Neural cell (in vitro differentiated cells): ENCODE results near the gene WTAP. TPM values are rescaled to one million over a fixed set of nuclear protein-coding genes. Genes with fewer than 3 reads are reported as not detected.

Experiments
- H2AFZ ChIP-seq: fragments of 200-600, 300-800 bp; sonication (generic), shearing (Covaris generic); 2 replicates; pipeline ENCODE4 v1.6.0; 2014; ENCODE audit warnings: low read depth, mild to moderate bottlenecking, antibody characterized with exemption, low read length, moderate library complexity
- H3F3A ChIP-seq: fragments of 200-600 bp; shearing (Covaris generic); 2 replicates; pipeline ENCODE4 v1.6.1; 2016; ENCODE audit warnings: mild to moderate bottlenecking, moderate library complexity, mixed read lengths, antibody characterized with exemption, low read length; ENCODE audit not compliant: insufficient read depth, poor library complexity, severe bottlenecking
- H3K27ac ChIP-seq: fragments of 200-600, 300-800 bp; sonication (generic), shearing (Covaris generic); 2 replicates; pipeline ENCODE4 v1.5.1; 2014; ENCODE audit warnings: mild to moderate bottlenecking, low read length, moderate library complexity
- H3K27me3 ChIP-seq: fragments of 300-800, 200-600 bp; sonication (generic), shearing (Covaris generic); 2 replicates; pipeline ENCODE4 v1.6.0; 2014; ENCODE audit warnings: mild to moderate bottlenecking, low read depth, low read length, moderate library complexity; ENCODE audit not compliant: insufficient read depth
- H3K36me3 ChIP-seq: fragments of 300-800, 200-600 bp; sonication (generic), shearing (Covaris generic); 2 replicates; pipeline ENCODE4 v1.5.1; 2014; ENCODE audit warnings: mild to moderate bottlenecking, antibody characterized with exemption, low read length, moderate library complexity; ENCODE audit not compliant: insufficient read depth
- H3K4me2 ChIP-seq: fragments of 300-800, 200-600 bp; sonication (generic), shearing (Covaris generic); 2 replicates; pipeline ENCODE4 v1.6.0; 2014; ENCODE audit warnings: mild to moderate bottlenecking, low read length
- H3K4me3 ChIP-seq: fragments of 300-800, 200-600 bp; sonication (generic), shearing (Covaris generic); 2 replicates; pipeline ENCODE4 v1.5.1; 2014; ENCODE audit warnings: mild to moderate bottlenecking, low read length, moderate library complexity
- H3K79me2 ChIP-seq: fragments of 200-600 bp; shearing (Covaris generic); replicated peaks from 2 replicates; pipeline ENCODE4 v1.6.0; 2014; ENCODE audit warnings: mild to moderate bottlenecking, low read length, moderate library complexity; ENCODE audit not compliant: insufficient read depth
- H3K9ac ChIP-seq: fragments of 300-800, 200-600 bp; sonication (generic), shearing (Covaris generic); 2 replicates; pipeline ENCODE4 v1.6.1; 2016; ENCODE audit warnings: mild to moderate bottlenecking, low read length, mixed read lengths
- H3K9me2 ChIP-seq: fragments of 200-600 bp; shearing (Covaris generic); 2 replicates; pipeline ENCODE4 v1.6.1; 2016; ENCODE audit warnings: mild to moderate bottlenecking, low read length, mixed read lengths; ENCODE audit not compliant: insufficient read depth
- H3K9me3 ChIP-seq: fragments of 200-600, 300-800 bp; sonication (generic), shearing (Covaris generic); 2 replicates; pipeline ENCODE4 v1.6.1; 2016; ENCODE audit warnings: mild to moderate bottlenecking, mixed run types, low read length, moderate library complexity, mixed read lengths
- H4K20me1 ChIP-seq: fragments of 200-600 bp; shearing (Covaris generic); 2 replicates; pipeline ENCODE4 v1.6.1; 2016; ENCODE audit warnings: mild to moderate bottlenecking, mixed run types; ENCODE audit not compliant: insufficient read depth
- EP300 ChIP-seq: fragments of 450-650 bp; conservative IDR thresholded peaks from 2 replicates; pipeline ENCODE4 v1.6.1; 2014; ENCODE audit warnings: antibody characterized with exemption, mild to moderate bottlenecking, moderate library complexity; ENCODE audit not compliant: poor library complexity, severe bottlenecking
- EZH2 ChIP-seq: fragments of 200-600, 300-800 bp; shearing (Covaris generic), sonication (generic); IDR thresholded peaks from 2 replicates; pipeline ENCODE4 v1.6.1; 2014; ENCODE audit warnings: antibody characterized with exemption, low read length, borderline replicate concordance, mild to moderate bottlenecking; ENCODE audit not compliant: insufficient read depth, poor library complexity, severe bottlenecking
- MXI1 ChIP-seq: fragments of 450-650 bp; conservative IDR thresholded peaks from 2 replicates; pipeline ENCODE4 v1.6.1; 2014; ENCODE audit warnings: antibody characterized with exemption, mild to moderate bottlenecking; ENCODE audit not compliant: poor library complexity, severe bottlenecking
- POLR2AphosphoS5 ChIP-seq: IDR thresholded peaks from 2 replicates; pipeline ENCODE4 v1.6.1; 2012
- RAD21 ChIP-seq: fragments of 450-650 bp; conservative IDR thresholded peaks from 2 replicates; pipeline ENCODE4 v1.6.1; 2014; ENCODE audit warnings: antibody characterized with exemption, mild to moderate bottlenecking, moderate library complexity
- SMC3 ChIP-seq: fragments of 450-650 bp; conservative IDR thresholded peaks from 2 replicates; pipeline ENCODE4 v1.6.1; 2014; ENCODE audit warnings: antibody characterized with exemption, mild to moderate bottlenecking, moderate library complexity; ENCODE audit not compliant: poor library complexity
- TAF1 ChIP-seq: IDR thresholded peaks from 2 replicates; pipeline ENCODE4 v1.6.1; 2012; ENCODE audit warnings: low read depth
- polyA plus RNA-seq: library from polyadenylated mRNA; depleted of rRNA; stranded (reverse); fragments of >200 nt; gene quantifications from 2 replicates; pipeline ENCODE4 v1.2.3, GENCODE V29; 2014
- TF ChIP-seq, protein P1 (sequence below): IDR thresholded peaks from 2 replicates; pipeline ENCODE4 v1.6.1; 2012; ENCODE audit warnings: borderline replicate concordance
- TF ChIP-seq, protein P2 (sequence below): fragments of 450-650 bp; IDR thresholded peaks from 2 replicates; pipeline ENCODE4 v1.5.1; 2014; ENCODE audit warnings: antibody characterized with exemption, mild to moderate bottlenecking, moderate library complexity; ENCODE audit not compliant: poor library complexity, severe bottlenecking

Gene WTAP
- polyA plus RNA-seq, 1 donor from 2014 or later, result 94.1 TPM

DNA sequence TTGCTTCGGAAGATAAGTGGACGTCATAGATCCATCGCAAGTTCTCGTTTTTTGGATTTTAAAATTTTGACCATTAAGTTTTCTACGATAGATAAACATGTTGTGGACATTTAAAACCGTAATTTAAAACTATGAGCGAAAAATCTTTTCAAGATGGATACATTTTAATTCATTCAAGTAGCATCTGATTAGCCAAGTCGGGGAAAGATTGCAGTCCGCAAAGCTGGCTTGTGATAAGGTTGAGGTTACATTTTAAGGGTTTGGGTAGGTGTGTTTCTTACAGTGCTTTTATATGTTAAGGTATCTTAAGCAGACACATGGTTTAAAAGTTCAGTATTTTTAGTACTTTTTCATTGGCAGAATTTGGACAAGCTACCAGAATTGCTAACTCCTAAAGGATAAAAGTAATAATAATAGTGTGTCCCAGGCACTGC lies 1.2 kb downstream of the WTAP start:
- Histone ChIP-seq H3K9ac (peak overlapping the region; percentile 98), H3F3A (peaks cover 6% of the 10 kb centered on the region), H3K4me3 (peak overlapping the region; percentile 96), H3K4me2 (peak overlapping the region; percentile 90), H3K36me3 (no peaks in the 10 kb centered on the region), H3K9me2 (no peaks in the 10 kb centered on the region), H3K27me3 (no peaks in the 10 kb centered on the region), H3K79me2 (peaks cover 79% of the 10 kb centered on the region), H3K9me3 (no peaks in the 10 kb centered on the region), H2AFZ (no peak overlapping the region), H3K27ac (peak overlapping the region; percentile 99), H4K20me1 (peaks cover 15% of the 10 kb centered on the region)
- no peak for TF ChIP-seq RAD21
- no peak for TF ChIP-seq EP300
- TF ChIP-seq POLR2AphosphoS5, result no peak
- no peak for TF ChIP-seq TAF1
- TF ChIP-seq SMC3, result no peak
- TF ChIP-seq, protein P1, sequence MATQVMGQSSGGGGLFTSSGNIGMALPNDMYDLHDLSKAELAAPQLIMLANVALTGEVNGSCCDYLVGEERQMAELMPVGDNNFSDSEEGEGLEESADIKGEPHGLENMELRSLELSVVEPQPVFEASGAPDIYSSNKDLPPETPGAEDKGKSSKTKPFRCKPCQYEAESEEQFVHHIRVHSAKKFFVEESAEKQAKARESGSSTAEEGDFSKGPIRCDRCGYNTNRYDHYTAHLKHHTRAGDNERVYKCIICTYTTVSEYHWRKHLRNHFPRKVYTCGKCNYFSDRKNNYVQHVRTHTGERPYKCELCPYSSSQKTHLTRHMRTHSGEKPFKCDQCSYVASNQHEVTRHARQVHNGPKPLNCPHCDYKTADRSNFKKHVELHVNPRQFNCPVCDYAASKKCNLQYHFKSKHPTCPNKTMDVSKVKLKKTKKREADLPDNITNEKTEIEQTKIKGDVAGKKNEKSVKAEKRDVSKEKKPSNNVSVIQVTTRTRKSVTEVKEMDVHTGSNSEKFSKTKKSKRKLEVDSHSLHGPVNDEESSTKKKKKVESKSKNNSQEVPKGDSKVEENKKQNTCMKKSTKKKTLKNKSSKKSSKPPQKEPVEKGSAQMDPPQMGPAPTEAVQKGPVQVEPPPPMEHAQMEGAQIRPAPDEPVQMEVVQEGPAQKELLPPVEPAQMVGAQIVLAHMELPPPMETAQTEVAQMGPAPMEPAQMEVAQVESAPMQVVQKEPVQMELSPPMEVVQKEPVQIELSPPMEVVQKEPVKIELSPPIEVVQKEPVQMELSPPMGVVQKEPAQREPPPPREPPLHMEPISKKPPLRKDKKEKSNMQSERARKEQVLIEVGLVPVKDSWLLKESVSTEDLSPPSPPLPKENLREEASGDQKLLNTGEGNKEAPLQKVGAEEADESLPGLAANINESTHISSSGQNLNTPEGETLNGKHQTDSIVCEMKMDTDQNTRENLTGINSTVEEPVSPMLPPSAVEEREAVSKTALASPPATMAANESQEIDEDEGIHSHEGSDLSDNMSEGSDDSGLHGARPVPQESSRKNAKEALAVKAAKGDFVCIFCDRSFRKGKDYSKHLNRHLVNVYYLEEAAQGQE, result no peak
- TF ChIP-seq, protein P2, sequence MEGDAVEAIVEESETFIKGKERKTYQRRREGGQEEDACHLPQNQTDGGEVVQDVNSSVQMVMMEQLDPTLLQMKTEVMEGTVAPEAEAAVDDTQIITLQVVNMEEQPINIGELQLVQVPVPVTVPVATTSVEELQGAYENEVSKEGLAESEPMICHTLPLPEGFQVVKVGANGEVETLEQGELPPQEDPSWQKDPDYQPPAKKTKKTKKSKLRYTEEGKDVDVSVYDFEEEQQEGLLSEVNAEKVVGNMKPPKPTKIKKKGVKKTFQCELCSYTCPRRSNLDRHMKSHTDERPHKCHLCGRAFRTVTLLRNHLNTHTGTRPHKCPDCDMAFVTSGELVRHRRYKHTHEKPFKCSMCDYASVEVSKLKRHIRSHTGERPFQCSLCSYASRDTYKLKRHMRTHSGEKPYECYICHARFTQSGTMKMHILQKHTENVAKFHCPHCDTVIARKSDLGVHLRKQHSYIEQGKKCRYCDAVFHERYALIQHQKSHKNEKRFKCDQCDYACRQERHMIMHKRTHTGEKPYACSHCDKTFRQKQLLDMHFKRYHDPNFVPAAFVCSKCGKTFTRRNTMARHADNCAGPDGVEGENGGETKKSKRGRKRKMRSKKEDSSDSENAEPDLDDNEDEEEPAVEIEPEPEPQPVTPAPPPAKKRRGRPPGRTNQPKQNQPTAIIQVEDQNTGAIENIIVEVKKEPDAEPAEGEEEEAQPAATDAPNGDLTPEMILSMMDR, result no peak
- TF ChIP-seq EZH2, result no peak
- TF ChIP-seq MXI1, result no peak

DNA sequence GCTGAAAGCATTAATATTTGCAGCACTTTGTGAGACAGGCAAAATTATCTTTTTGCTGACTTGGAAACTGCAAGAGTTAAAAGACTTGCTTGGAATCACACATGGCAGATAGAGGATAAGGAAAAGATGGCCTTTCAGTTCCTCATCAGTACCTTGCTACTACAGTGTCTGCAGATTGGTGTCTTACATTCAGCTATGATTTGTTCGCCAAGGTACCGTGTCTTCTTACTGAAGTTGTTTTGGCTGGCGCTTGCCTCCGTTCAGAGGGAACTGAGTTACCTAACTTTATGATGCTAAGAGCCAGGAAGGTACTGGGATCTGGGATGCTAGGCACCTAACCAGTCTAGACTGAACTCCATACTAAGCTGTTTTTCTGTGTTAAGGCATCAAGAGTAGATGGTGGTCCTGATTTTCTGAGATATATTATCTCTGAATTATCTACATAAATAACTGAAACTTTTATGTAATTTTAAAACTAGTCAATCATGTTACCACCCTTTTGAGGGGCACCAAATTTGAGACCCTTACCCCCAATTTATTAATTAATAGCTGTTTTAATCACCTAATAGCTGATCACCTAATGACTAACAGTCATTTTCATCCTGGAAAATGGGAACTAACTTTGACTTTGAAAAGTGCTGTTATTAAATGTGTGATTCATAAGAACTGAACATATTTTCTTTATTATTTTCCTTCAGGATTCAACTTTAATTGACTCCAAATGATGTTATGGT lies 2.5 kb downstream of the WTAP start:
- no peaks in the 10 kb centered on the region for H3K36me3 ChIP-seq
- TF ChIP-seq SMC3, result no peak
- no peak for TF ChIP-seq POLR2AphosphoS5
- peak; percentile 48 for TF ChIP-seq MXI1
- no peaks in the 10 kb centered on the region for H3K9me3 ChIP-seq
- H3K27me3 ChIP-seq, result no peaks in the 10 kb centered on the region
- peaks cover 84% of the 10 kb centered on the region for H3K79me2 ChIP-seq
- H2AFZ ChIP-seq, result no peak overlapping the region
- peaks cover 6% of the 10 kb centered on the region for H3F3A ChIP-seq
- H3K27ac ChIP-seq, result peak overlapping the region; percentile 99
- H3K4me3 ChIP-seq, result peak overlapping the region; percentile 96
- peaks cover 20% of the 10 kb centered on the region for H4K20me1 ChIP-seq
- peak overlapping the region; percentile 90 for H3K4me2 ChIP-seq
- peak overlapping the region; percentile 98 for H3K9ac ChIP-seq
- no peaks in the 10 kb centered on the region for H3K9me2 ChIP-seq
